ENCODE measurements around the gene POU2AF1. TPM values are rescaled to one million over a fixed set of nuclear protein-coding genes. Genes with fewer than 3 reads are reported as not detected.

Gene POU2AF1
- total and polyA plus RNA-seq, 2 of the 8 experiments (the other 6 are each of a cell fraction or from before 2014, with no cell fraction given) = not detected

- TF ChIP-seq USF2 (IDR thresholded peaks at IDR 0.05; ENCODE audit: low read length) = no peak
- TF ChIP-seq SP2 (IDR thresholded peaks at IDR 0.05; ENCODE audit: low read length) = no peak
- TF ChIP-seq HDAC6 (IDR thresholded peaks at IDR 0.05; ENCODE audit: low read depth, low read length) = no peak
- no peak for TF ChIP-seq RNF2 (IDR thresholded peaks at IDR 0.05; ENCODE audit: borderline replicate concordance, low read depth, low read length, missing control alignments, poor library complexity, severe bottlenecking)
- no peak for TF ChIP-seq PHF8 (conservative IDR thresholded peaks at IDR 0.05; ENCODE audit: low read depth, low read length)
- no peak for TF ChIP-seq TAF1 (IDR thresholded peaks at IDR 0.05; ENCODE audit: low read depth, low read length)
- TF ChIP-seq GABPA (IDR thresholded peaks at IDR 0.05; ENCODE audit: borderline replicate concordance, insufficient read depth, low read length) = no peak
- TF ChIP-seq TEAD4 (IDR thresholded peaks at IDR 0.05; ENCODE audit: low read depth, low read length) = no peak
Measured at GRCh38 chr11:111391328-111392124, 12.5 kb upstream of the POU2AF1 start (continued).

Data from H1 (cell line).